RWPE1 (cell line): ENCODE data around the gene AADAC.
"Not testable (repeated sequence)": the region's sequence is repeated elsewhere in the genome, so short reads cannot be mapped to it uniquely, and the experiment has no call there.

Experiments used
- CTCF ChIA-PET: fragments of 350-600 bp; sonication (Branson Sonifier 250); formaldehyde crosslinking; extraction: SDS; loops from one replicate; lab custom pipeline; 2021; lab: Yijun Ruan, JAX
- POLR2A ChIA-PET: fragments of 400-600 bp; formaldehyde crosslinking; extraction: SDS; loops from one replicate; lab custom pipeline; 2020; ENCODE audit warnings: antibody characterized with exemption; ENCODE audit not compliant: low non-redundant PET; lab: Yijun Ruan, JAX
- DNase-seq: peaks from one replicate; pipeline ENCODE4 v3.0.0; 2012; ENCODE audit warnings: low spot score
- H3K27ac ChIP-seq: fragments of 450-650 bp; 2 replicates; pipeline ENCODE4 v1.5.1; 2017
- TF ChIP-seq, protein P1 (sequence below): fragments of 450-650 bp; conservative IDR thresholded peaks from 2 replicates; pipeline ENCODE4 v1.5.1; 2017; ENCODE audit warnings: low read depth, mild to moderate bottlenecking

Gene AADAC

DNA sequence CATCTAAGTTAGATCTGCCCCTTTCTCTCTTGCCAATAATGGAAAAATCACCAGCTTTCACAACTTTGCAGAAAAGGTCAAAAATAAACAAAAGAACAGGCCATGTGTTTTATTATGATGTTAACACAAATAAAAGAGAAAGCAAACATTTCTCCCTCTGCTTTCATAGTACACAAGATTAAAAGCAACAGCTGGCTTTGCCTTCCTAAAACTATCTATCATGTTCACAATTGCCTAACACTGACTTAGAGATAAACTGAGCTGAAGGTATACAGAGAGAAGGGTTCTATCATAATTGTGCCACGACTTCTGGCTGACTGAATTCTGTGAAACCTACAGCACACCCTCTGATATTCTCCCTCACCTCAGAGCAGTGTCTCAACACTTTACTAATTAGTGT lies 29.4 kb downstream of the AADAC start:
- TF ChIP-seq, protein P1, sequence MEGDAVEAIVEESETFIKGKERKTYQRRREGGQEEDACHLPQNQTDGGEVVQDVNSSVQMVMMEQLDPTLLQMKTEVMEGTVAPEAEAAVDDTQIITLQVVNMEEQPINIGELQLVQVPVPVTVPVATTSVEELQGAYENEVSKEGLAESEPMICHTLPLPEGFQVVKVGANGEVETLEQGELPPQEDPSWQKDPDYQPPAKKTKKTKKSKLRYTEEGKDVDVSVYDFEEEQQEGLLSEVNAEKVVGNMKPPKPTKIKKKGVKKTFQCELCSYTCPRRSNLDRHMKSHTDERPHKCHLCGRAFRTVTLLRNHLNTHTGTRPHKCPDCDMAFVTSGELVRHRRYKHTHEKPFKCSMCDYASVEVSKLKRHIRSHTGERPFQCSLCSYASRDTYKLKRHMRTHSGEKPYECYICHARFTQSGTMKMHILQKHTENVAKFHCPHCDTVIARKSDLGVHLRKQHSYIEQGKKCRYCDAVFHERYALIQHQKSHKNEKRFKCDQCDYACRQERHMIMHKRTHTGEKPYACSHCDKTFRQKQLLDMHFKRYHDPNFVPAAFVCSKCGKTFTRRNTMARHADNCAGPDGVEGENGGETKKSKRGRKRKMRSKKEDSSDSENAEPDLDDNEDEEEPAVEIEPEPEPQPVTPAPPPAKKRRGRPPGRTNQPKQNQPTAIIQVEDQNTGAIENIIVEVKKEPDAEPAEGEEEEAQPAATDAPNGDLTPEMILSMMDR: no peak
- H3K27ac ChIP-seq: no peak overlapping the region
- ChIA-PET POLR2A (no interaction called here), CTCF (interaction anchor here (0.7 kb wide), 1 partner anchor 319 kb away, joined by 3 read pairs; no protein-coding TSS in a partner anchor)
- DNase-seq: no peak

DNA sequence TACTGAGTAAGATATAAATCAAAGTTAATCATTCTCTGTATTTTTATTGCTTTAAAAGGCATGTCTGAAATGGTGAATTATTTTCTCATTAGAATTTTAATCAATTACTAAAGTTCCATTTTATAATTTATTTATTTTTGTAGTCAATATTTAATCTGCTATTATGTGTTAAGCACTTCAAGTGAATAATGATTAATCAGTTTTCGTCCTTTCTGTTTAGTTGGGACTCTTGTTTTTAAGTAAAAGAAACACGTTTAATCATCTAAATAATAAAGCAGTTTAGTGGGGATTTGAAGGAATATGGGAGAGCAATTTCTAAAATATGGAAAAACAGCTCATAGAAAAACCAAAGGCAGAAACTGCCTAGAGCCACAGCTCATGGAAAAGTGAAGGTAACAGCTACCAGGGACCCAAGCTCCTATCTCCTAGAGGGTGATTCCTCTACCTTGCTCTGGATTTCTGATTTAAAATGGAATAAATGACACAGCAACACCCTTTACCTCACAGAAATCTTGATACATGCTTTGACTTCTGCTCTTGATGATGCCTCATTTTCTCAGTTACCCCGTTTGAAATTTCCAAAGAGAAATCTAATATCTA lies 31.5 kb downstream of the AADAC start:
- no peak for DNase-seq
- H3K27ac ChIP-seq: no peak overlapping the region
- POLR2A ChIA-PET: no interaction called here
- TF ChIP-seq, protein P1: no peak
- CTCF ChIA-PET: no interaction called here

DNA sequence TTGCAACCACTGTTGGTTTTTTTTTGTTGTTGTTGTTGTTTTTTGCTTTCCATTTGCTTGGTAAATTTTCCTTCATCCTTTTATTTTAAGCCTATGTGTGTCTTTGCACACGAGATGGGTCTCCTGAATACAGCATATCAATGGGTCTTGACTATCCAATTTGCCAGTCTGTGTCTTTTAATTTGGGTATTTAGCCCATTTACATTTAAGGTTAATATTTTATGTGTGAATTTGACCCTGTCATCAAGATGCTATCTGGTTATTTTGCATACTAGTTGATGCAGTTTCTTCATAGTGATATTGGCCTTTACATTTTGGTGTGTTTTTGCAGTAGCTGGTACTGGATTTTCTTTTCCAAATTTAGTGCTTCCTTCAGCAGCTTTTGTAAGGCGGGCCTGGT lies 36.1 kb downstream of the AADAC start:
- DNase-seq, H3K27ac ChIP-seq, CTCF ChIA-PET, POLR2A ChIA-PET: not testable (repeated sequence)

DNA sequence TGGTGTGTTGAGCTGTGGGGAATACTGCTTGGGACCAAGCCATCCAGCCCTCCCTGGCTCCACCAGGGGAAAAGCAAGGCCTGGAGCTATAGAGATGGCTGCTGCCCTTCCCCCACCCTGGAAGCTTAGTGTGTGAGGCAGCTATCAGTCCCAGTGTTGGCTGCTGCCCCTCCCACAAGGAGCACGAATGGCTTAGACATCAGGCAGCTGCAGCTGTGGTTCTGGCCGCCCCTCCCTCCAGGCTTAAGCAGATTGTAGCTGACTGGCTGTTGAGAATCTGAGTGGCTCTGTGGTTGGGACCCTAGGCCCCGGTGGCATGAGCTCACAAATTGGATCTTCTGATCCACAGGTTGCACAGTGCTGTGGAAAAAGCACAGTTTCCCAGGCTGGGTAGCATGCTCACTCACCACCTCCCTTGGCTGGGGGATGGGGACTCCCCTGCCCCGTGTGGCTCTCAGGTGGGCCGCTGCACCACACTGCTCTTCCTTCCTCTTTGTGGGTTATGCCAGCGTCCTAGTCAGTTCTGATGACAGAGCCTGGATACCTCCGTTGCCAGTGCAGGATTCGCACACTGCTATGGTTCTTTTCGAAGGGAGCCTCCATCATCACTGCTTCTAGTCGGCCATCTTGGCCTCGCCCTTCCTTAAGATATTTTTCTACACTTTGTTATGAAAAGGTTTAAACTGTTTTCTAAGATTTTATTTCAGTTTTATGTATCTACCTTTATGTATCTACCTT lies 38.3 kb downstream of the AADAC start:
- DNase-seq: no peak
- TF ChIP-seq, protein P1: no peak
- no peak overlapping the region for H3K27ac ChIP-seq
- POLR2A ChIA-PET: no interaction called here
- CTCF ChIA-PET: interaction anchor here (0.7 kb wide), 1 partner anchor 480 kb away, joined by 3 read pairs; no protein-coding TSS in a partner anchor

DNA sequence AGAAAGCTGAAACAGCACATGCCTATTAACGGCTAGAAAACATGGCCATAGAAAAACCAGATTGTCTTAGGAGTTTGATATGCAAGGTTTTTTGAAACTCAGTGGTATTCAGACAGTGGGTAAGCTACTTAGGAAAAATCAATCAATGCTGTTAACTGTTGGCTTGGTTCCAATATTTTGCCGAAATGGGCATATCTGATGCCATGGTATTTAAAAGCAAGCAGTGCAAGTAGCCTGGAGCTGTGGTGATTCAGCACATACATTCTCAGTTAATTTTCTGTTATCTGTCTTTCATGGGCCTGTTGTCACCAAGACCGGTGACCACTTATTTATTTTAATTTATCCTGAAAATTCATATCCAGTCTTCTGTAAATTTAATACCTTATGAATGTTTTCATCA lies 42.2 kb downstream of the AADAC start:
- TF ChIP-seq, protein P1: no peak
- CTCF ChIA-PET: interaction anchor here (0.7 kb wide), 1 partner anchor 16 kb away, joined by 3 read pairs; no protein-coding TSS in a partner anchor

DNA sequence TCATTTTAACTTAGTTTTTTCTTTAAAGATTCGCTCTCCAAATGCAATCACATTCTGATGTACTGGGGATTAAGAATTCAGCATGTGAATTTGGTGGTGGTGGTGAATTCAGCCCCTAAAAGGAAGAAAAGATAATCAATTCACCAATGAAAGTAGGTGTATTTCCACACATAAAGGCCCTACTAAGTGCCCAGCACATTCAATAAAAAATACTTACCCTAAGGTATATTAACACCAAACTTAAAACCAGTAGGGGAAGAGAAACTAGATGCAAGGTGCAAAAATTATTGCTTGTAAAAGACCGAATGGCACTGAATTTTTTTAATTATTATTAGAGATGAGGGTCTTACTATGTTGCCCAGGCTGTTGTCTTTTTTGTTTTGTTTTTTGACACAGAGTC lies 42.7 kb downstream of the AADAC start:
- DNase-seq: no peak
- ChIA-PET POLR2A (no interaction called here), CTCF (no interaction called here)
- TF ChIP-seq, protein P1: no peak
- no peak overlapping the region for H3K27ac ChIP-seq

More for the DNA sequence above, 42.2 kb downstream of the AADAC start:
- no peak for DNase-seq
- POLR2A ChIA-PET: no interaction called here
- no peak overlapping the region for H3K27ac ChIP-seq

DNA sequence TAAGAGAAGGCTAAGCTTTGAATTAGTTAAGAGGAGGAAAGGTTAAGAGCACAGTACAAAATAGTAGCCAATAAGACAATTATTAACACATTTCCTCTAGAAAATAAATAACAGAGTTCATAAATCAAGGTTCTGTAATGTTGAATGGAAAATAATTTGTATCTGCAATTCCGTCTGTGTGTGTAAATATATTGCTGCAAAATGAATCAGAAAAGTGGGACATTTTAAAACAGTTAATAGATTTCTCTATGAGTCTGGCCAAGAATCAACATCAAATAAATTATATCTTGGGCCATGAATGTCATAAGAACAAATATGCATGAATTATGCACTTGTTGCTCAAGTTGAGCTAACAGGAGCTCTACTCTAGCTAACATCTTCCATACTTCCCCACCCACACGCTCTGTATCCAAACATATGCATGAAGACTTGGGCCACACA lies 45.3 kb downstream of the AADAC start:
- ChIA-PET CTCF (no interaction called here), POLR2A (no interaction called here)
- DNase-seq: no peak
- TF ChIP-seq, protein P1: no peak
- H3K27ac ChIP-seq: no peak overlapping the region
